ENCODE results near the gene ZNF599. TPM values are rescaled to one million over a fixed set of nuclear protein-coding genes. Genes with fewer than 3 reads are reported as not detected.

ZNF599 gene
- total RNA-seq (1 to 10 TPM; 3.0 to 5.6 (median 3.6) TPM), polyA plus RNA-seq (1 to 10 TPM; 2.8 to 3.0 TPM)
- long read RNA-seq, donor 1, transcript ZNF599-203 (3 exons, 948 nt), result major isoform, 5 of 9 reads
- long read RNA-seq, donor 1, partial matches to known transcripts, result 0 of 9 reads
- long read RNA-seq, donor 1, other reads (novel, unspliced or antisense), result 3 of 9 reads
- long read RNA-seq, donor 2, transcript ZNF599-203 (3 exons, 948 nt), result major isoform, 5 of 17 reads
- long read RNA-seq, donor 2, partial matches to known transcripts, result 2 of 17 reads
- long read RNA-seq, donor 2, other reads (novel, unspliced or antisense), result 4 of 17 reads
- long read RNA-seq, donor 3, partial matches to known transcripts, result 0 of 4 reads
- long read RNA-seq, donor 3, other reads (novel, unspliced or antisense), result 2 of 4 reads

DNA sequence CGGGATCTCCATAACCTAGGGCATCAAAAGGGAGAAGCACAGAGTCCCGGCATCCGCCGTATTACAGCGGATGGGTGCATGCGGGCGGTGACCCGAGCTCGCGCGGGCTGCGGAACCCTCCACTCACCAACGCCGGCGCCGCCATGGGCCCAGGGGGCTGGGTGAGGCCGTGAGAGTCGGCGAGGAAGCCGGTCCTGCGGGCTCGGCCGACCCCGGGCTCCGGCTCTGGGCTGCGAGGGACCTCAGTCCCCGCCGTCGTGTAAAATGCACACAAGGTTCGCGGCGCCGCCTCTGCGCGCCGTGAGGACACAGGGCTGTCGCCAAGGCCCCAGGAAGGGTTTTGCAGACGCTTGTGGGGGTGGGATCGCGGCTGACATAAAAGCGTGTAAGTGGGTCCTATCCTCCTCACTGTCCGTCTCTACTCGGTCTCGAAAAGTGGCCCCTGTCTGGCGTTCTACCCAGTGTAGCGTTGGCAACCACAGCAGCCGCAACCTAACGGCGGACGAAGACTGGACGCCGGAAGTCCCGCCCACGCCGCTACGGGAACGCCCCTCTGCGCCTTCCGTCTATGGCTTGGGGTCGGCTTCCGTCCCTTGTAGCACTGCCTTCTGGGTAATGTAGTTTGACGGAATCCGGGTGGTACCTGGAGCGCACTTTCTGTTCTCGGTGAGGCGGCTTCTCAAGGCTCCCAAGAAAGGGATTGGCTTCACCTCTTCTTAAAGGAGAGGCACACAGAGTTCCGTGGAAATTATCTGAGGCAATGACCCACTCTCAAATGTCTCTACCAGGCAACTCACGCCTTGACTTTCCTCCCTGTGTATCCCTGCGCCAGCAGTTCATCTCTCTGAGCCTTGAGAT, at the start of gene ZNF599:
Gene ZNF599 (minus strand): TSS at position 519 of the 858 bp plus-strand sequence. CDS start 374 bp downstream, at position 145.
- DNase-seq, result peak; percentile 92 to 95 (median 94)
- WGBS, 4 donors, result 3 to 5% (median 3%) methylated on average over 48 to 69 of the region's 69 CpGs
- intact Hi-C loops (cut with DNase I), result loop anchor here in 7 of 10 donors (1.0 to 10.0 kb wide), 5 partner anchors 38 to 154 kb away; partner anchors contain the start of genes ZNF181 (in 5 of the 7) and ZNF30 (in 4 of the 7)

DNA sequence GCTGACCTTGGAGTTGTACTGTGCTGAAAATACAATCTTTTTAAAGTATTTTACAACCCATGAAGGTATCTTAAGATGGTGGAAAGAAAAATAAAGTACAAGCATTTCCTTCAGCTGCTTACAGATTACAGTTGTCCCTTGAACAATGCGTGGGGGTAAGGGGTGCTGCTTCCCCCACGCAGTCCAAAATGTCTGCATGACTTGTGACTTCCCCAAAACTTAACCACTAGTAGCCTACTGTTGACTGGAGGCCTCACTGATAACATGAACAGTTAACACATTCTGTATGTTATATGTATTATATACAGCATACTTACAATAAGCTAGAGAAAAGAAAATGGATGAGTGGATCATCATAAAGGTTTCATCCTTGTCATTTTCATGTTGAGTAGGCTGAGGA, 45.3 kb upstream of the ZNF599 start:
- intact Hi-C loops (cut with DNase I), result no loop called here
- Histone ChIP-seq H3K4me1 (no peaks in the 10 kb centered on the region), H3K4me3 (no peak overlapping the region), H3K9me3 (peaks cover 0 to 9% (median 0%) of the 10 kb centered on the region in 12 donors), H3K36me3 (peaks cover 0 to 5% (median 0%) of the 10 kb centered on the region in 9 donors), H3K27me3 (no peaks in the 10 kb centered on the region), H3K27ac (no peak overlapping the region)
- no peak for ATAC-seq
- no peak for DNase-seq
- no peak for TF ChIP-seq POLR2A (IDR thresholded peaks at IDR 0.05)
- TF ChIP-seq, protein P1, sequence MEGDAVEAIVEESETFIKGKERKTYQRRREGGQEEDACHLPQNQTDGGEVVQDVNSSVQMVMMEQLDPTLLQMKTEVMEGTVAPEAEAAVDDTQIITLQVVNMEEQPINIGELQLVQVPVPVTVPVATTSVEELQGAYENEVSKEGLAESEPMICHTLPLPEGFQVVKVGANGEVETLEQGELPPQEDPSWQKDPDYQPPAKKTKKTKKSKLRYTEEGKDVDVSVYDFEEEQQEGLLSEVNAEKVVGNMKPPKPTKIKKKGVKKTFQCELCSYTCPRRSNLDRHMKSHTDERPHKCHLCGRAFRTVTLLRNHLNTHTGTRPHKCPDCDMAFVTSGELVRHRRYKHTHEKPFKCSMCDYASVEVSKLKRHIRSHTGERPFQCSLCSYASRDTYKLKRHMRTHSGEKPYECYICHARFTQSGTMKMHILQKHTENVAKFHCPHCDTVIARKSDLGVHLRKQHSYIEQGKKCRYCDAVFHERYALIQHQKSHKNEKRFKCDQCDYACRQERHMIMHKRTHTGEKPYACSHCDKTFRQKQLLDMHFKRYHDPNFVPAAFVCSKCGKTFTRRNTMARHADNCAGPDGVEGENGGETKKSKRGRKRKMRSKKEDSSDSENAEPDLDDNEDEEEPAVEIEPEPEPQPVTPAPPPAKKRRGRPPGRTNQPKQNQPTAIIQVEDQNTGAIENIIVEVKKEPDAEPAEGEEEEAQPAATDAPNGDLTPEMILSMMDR (IDR thresholded peaks at IDR 0.05), result no peak
- WGBS, 4 donors, result 42 to 87% (median 71%) methylated on average over 2 of the region's 2 CpGs

More for the DNA sequence above, at the start of gene ZNF599:
- peak in 1 of 2 donors; percentile 77 for TF ChIP-seq POLR2A (IDR thresholded peaks at IDR 0.05)
- TF ChIP-seq, protein P1 (IDR thresholded peaks at IDR 0.05), result no peak
- Histone ChIP-seq H3K27me3 (no peaks in the 10 kb centered on the region), H3K4me3 (peak within 1 kb of the TSS; percentile 50 to 95 (median 79)), H3K9me3 (no peaks in the 10 kb centered on the region), H3K27ac (peak within 1 kb of the TSS; percentile 28 to 89 (median 80)), H3K4me1 (peaks cover 0 to 14% (median 9%) of the 10 kb centered on the region in 12 donors), H3K36me3 (peaks cover 0 to 21% (median 17%) of the 10 kb centered on the region in 9 donors)
- ATAC-seq, result peak; percentile 98 to 100 (median 100)

DNA sequence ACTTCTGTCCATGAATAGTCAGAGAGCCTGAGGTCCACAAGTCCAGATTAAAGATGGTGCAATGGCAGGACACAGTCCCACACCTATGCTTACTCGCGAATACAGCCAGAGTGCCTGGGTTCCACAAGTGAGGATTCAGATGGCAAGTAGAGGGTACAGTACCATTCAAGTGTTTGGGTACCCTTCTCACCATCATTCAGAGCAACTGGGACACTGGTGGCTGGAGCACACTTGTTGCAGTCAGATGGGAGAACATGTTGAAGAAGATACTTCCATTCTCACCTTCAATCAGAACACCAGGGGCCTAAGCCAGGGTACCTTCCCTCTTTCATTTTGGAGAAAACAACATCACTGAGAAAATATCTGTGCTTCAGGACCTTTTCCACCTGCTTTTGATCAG, 43.7 kb upstream of the ZNF599 start:
- TF ChIP-seq POLR2A (IDR thresholded peaks at IDR 0.05), result no peak
- intact Hi-C loops (cut with DNase I), result no loop called here
- Histone ChIP-seq H3K4me1 (no peaks in the 10 kb centered on the region), H3K36me3 (peaks cover 0 to 5% (median 0%) of the 10 kb centered on the region in 9 donors), H3K9me3 (no peaks in the 10 kb centered on the region), H3K4me3 (no peak overlapping the region), H3K27ac (no peak overlapping the region), H3K27me3 (no peaks in the 10 kb centered on the region)
- WGBS, 4 donors, result 89 to 100% (median 97%) methylated on average over 2 of the region's 2 CpGs
- ATAC-seq (no peak), DNase-seq (no peak)

DNA sequence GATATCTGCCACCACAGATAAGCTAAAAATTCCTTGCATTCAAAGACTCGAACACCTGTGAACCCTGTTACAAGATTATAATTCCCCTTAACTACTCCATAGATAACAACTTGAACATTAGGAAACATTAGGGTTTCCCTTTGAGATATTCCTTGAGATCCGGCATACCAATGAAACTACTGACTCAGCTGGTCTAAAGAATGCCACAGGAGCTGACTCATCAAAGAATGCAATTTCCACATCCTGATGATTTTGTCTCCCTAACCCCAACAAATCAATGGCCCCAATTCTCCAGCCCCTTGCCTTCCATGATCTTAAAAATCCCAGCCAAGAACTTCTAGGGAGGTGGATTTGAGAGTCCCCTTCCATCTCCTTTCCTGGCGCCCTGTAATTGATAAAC, 35.6 kb upstream of the ZNF599 start:
- Histone ChIP-seq H3K4me1 (no peaks in the 10 kb centered on the region), H3K27me3 (no peaks in the 10 kb centered on the region), H3K36me3 (no peaks in the 10 kb centered on the region), H3K27ac (no peak overlapping the region), H3K9me3 (peaks cover 0 to 14% (median 6%) of the 10 kb centered on the region in 12 donors), H3K4me3 (no peak overlapping the region)
- 68 to 94% (median 83%) methylated on average over 3 of the region's 3 CpGs for WGBS, 4 donors
- intact Hi-C loops (cut with DNase I), result no loop called here
- TF ChIP-seq, protein P1 (IDR thresholded peaks at IDR 0.05), result no peak
- no peak for TF ChIP-seq POLR2A (IDR thresholded peaks at IDR 0.05)
- DNase-seq (no peak), ATAC-seq (no peak)
